T-cell (primary cell): ENCODE results near the gene CDK2AP2. TPM values are rescaled to one million over a fixed set of nuclear protein-coding genes. Genes with fewer than 3 reads are reported as not detected.
"Not testable (repeated sequence)": the region's sequence is repeated elsewhere in the genome, so short reads cannot be mapped to it uniquely, and the experiment has no call there.

ENCODE experiments used
- ATAC-seq, 4 experiments: fragments of 200-7000 bp in 3 of 4; fragments of 150-1000 bp in 1 of 4; cut with Tn5 transposase; replicated peaks in 1 of 4; 1 replicate in 3 of 4; 2 replicates in 1 of 4; pipeline ENCODE4 v1.10.0; 2021; ENCODE audit warnings: moderate library complexity in 3 of 4, mild to moderate bottlenecking in 2 of 4, moderate number of reproducible peaks in 1 of 4
- CTCF ChIA-PET, 2 donors: fragments of 300-600 bp; sonication (Branson Sonifier 250); formaldehyde crosslinking; loops; one replicate each; lab custom pipeline; 2022; ENCODE audit warnings: antibody characterized with exemption in 2 of 2; lab: Charles Lee
- POLR2A ChIA-PET, 2 donors: fragments of 300-600 bp; sonication (Branson Sonifier 250); formaldehyde crosslinking; loops; one replicate each; lab custom pipeline; 2022; ENCODE audit warnings: antibody characterized with exemption in 2 of 2; lab: Charles Lee
- DNase-seq, 35 experiments: peaks; one replicate each; pipeline versions ENCODE4 v3.0.0 to v3.0.0-alpha.2; 2013 to 2023
- H3K27ac ChIP-seq: one replicate; pipeline ENCODE4 v1.5.1; 2013; ENCODE audit warnings: low read length
- H3K27me3 ChIP-seq, 2 experiments: replicated peaks in 1 of 2; 1 replicate in 1 of 2; 2 replicates in 1 of 2; pipeline versions ENCODE4 v1.6.1 to v1.7.0; 2013; ENCODE audit warnings: low read length in 1 of 2, mixed read lengths in 1 of 2; ENCODE audit not compliant: control insufficient read depth in 2 of 2, insufficient read depth in 2 of 2; ENCODE audit errors: extremely low read depth in 1 of 2
- H3K36me3 ChIP-seq, 2 donors: 1 replicate in 1 of 2; 2 replicates in 1 of 2; pipeline versions ENCODE4 v1.6.1 to v1.7.0; 2013; ENCODE audit warnings: low read length in 1 of 2; ENCODE audit not compliant: control insufficient read depth in 2 of 2, insufficient read depth in 1 of 2; ENCODE audit errors: extremely low read depth in 1 of 2
- H3K4me1 ChIP-seq, 2 experiments: 1 replicate in 1 of 2; 2 replicates in 1 of 2; pipeline versions ENCODE4 v1.6.1 to v1.7.0; 2013; ENCODE audit warnings: low read length in 2 of 2, mixed read lengths in 1 of 2; ENCODE audit not compliant: insufficient read depth in 2 of 2, control insufficient read depth in 1 of 2; ENCODE audit errors: extremely low read depth in 1 of 2
- H3K4me3 ChIP-seq, 2 donors: 1 replicate in 1 of 2; 2 replicates in 1 of 2; pipeline versions ENCODE4 v1.5.1 to v1.7.0; 2013; ENCODE audit warnings: mild to moderate bottlenecking in 2 of 2, low read length in 1 of 2, moderate library complexity in 1 of 2; ENCODE audit not compliant: control insufficient read depth in 1 of 2; ENCODE audit errors: extremely low read depth in 1 of 2
- H3K9me3 ChIP-seq: 2 replicates; pipeline ENCODE4 v1.7.0; 2013
- H3K27ac Mint-ChIP-seq, 2 donors: one replicate each; pipeline ENCODE4 v1.8.0; 2020 to 2021; ENCODE audit warnings: mild to moderate bottlenecking in 2 of 2, mixed read lengths in 2 of 2
- H3K27me3 Mint-ChIP-seq, 2 donors: one replicate each; pipeline ENCODE4 v1.8.0; 2021 to 2022; ENCODE audit warnings: mixed read lengths in 2 of 2
- H3K36me3 Mint-ChIP-seq: one replicate; pipeline ENCODE4 v1.8.0; 2021; ENCODE audit warnings: mixed read lengths
- H3K4me1 Mint-ChIP-seq, 3 donors: one replicate each; pipeline ENCODE4 v1.8.0; 2020 to 2022; ENCODE audit warnings: mixed read lengths in 3 of 3, mild to moderate bottlenecking in 1 of 3
- H3K4me3 Mint-ChIP-seq, 3 donors: one replicate each; pipeline ENCODE4 v1.8.0; 2020 to 2022; ENCODE audit warnings: mild to moderate bottlenecking in 3 of 3, mixed read lengths in 3 of 3, moderate library complexity in 3 of 3
- H3K9me3 Mint-ChIP-seq, 3 donors: one replicate each; pipeline ENCODE4 v1.8.0; 2020 to 2022; ENCODE audit warnings: mixed read lengths in 3 of 3
- WGBS: methylation state at CpG from one replicate; pipeline ENCODE4 v1.1.5; 2013; ENCODE audit warnings: missing lambda C conversion rate; ENCODE audit not compliant: insufficient coverage; 5-methylcytosine and 5-hydroxymethylcytosine counted together
- total RNA-seq, 35 experiments: library from RNA in 6 of 35; stranded (reverse) in 6 of 35; fragments of 120-200 nt in 1 of 35; gene quantifications; one replicate each; pipeline versions ENCODE4 v1.2.1 to v1.2.4 and lab custom pipeline; 2013 to 2026

Gene CDK2AP2
- total RNA-seq, 5 donors from 2014 or later (not counting 1 experiment from before 2014, with no cell fraction given) = 31.0 to 90.8 (median 79.9) TPM

DNA sequence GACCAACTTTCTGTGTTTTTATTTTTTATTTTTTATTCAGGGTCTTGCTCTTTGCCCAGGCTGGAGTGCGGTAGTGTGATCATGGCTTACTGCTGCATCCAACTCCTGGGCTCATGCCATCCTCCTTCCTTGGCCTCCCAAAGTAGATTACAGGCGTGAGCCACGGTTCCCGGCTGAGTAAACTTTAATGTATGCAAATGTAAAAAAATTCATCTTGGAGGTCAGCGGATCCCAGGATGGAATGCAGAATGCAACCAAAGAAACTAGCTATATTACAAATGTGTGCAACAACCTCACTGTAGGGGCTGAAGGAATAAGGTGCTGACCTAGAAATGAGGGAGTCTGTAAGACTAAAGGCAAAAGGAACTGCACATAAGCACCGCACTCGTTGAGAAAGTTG is 6.2 kb upstream of the CDK2AP2 start:
- H3K4me3 ChIP-seq = no peak overlapping the region
- Mint-ChIP-seq H3K27ac (no peak overlapping the region), H3K4me3 (no peak overlapping the region), H3K4me1 (peaks cover 1 to 4% (median 4%) of the 10 kb centered on the region in 3 donors), H3K27me3 (peaks cover 3 to 16% of the 10 kb centered on the region in 2 donors), H3K9me3 (no peaks in the 10 kb centered on the region), H3K36me3 (no peaks in the 10 kb centered on the region)
- WGBS = no CpG with 5 or more reads among the region's 7 CpGs
- ChIA-PET POLR2A (interaction anchor here in 1 of 2 donors (0.7 kb wide), 1 partner anchor 10 kb away, joined by 3 read pairs; no protein-coding TSS in a partner anchor), CTCF (interaction anchor here in 1 of 2 donors (0.6 kb wide), 1 partner anchor 319 kb away, joined by 4 read pairs; no protein-coding TSS in a partner anchor)
- H3K4me1 ChIP-seq = peaks cover 0 to 2% of the 10 kb centered on the region in 2 experiments
- no peak for ATAC-seq
- no peaks in the 10 kb centered on the region for H3K9me3 ChIP-seq
- peaks cover 0 to 37% of the 10 kb centered on the region in 2 experiments for H3K27me3 ChIP-seq
- H3K36me3 ChIP-seq = no peaks in the 10 kb centered on the region
- no peak for DNase-seq
- H3K27ac ChIP-seq = no peak overlapping the region

DNA sequence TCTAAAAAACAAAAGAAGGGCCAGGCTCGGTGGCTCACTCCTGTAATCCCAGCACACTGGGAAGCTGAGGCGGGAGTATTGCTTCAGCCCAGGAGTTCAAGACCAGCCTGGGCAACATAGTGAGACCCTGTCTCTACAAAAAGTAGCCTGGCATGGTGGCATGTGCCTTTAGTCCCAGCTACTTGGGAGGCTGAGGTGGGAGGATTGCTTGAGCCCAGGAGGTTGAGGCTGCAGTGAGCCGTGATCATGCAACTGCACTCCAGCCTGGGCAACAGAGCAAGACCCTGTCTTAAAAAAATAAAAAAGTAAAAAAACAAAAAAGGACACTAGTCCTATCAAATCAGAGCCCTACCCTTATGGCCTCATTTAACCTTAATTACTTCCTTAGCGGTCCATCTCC is 3.6 kb upstream of the CDK2AP2 start:
- H3K9me3 Mint-ChIP-seq, POLR2A ChIA-PET, H3K27ac Mint-ChIP-seq, H3K27ac ChIP-seq, H3K4me3 ChIP-seq, DNase-seq, H3K36me3 Mint-ChIP-seq, H3K4me3 Mint-ChIP-seq, H3K9me3 ChIP-seq, ATAC-seq, H3K36me3 ChIP-seq: not testable (repeated sequence)
- Histone ChIP-seq H3K27me3 (peaks cover 0 to 28% of the 10 kb centered on the region in 2 experiments), H3K4me1 (peaks cover 2 to 22% of the 10 kb centered on the region in 2 experiments)
- WGBS = 83% methylated on average over 2 of the region's 4 CpGs
- H3K27me3 Mint-ChIP-seq = peaks cover 0 to 16% of the 10 kb centered on the region in 2 donors
- CTCF ChIA-PET = interaction anchor here in 1 of 2 donors (0.6 kb wide), 1 partner anchor 1778 kb away, joined by 5 read pairs; no protein-coding TSS in a partner anchor
- H3K4me1 Mint-ChIP-seq = peaks cover 16 to 22% (median 19%) of the 10 kb centered on the region in 3 donors

DNA sequence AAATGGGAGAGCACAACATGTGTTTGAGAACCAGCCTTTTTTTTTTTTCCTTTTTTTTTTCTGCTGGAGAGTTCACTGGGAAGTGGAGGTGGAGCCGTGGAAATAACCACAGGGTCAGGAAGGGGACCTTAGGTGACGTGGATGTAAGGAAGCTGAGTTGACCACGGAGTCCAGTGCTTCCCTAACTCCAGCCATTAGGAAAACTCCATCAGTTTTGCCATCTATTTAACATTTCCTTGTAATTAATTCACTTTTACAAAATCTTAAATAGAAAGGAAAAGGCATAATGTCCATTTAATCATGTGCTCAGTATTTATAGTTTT is 2.0 kb upstream of the CDK2AP2 start:
- no peak overlapping the region for H3K27ac Mint-ChIP-seq
- Histone ChIP-seq H3K27me3 (peaks cover 0 to 17% of the 10 kb centered on the region in 2 experiments), H3K4me1 (peaks cover 10 to 36% of the 10 kb centered on the region in 2 experiments), H3K27ac (no peak overlapping the region), H3K4me3 (no peak overlapping the region), H3K36me3 (peaks cover 0 to 9% of the 10 kb centered on the region in 2 donors), H3K9me3 (no peaks in the 10 kb centered on the region)
- peak overlapping the region in 1 of 3 donors; percentile 94 for H3K4me3 Mint-ChIP-seq
- ATAC-seq = no peak
- peaks cover 28 to 34% (median 32%) of the 10 kb centered on the region in 3 donors for H3K4me1 Mint-ChIP-seq
- H3K9me3 Mint-ChIP-seq = no peaks in the 10 kb centered on the region
- no CpG with 5 or more reads among the region's 3 CpGs for WGBS
- H3K36me3 Mint-ChIP-seq = peaks cover 3% of the 10 kb centered on the region
- DNase-seq = no peak
- ChIA-PET CTCF (interaction anchor here in 1 of 2 donors (0.7 kb wide), 1 partner anchor 118 kb away, joined by 3 read pairs; the partner anchor contains the start of gene RAD9A), POLR2A (no interaction called here)
- H3K27me3 Mint-ChIP-seq = peaks cover 0 to 14% of the 10 kb centered on the region in 2 donors

DNA sequence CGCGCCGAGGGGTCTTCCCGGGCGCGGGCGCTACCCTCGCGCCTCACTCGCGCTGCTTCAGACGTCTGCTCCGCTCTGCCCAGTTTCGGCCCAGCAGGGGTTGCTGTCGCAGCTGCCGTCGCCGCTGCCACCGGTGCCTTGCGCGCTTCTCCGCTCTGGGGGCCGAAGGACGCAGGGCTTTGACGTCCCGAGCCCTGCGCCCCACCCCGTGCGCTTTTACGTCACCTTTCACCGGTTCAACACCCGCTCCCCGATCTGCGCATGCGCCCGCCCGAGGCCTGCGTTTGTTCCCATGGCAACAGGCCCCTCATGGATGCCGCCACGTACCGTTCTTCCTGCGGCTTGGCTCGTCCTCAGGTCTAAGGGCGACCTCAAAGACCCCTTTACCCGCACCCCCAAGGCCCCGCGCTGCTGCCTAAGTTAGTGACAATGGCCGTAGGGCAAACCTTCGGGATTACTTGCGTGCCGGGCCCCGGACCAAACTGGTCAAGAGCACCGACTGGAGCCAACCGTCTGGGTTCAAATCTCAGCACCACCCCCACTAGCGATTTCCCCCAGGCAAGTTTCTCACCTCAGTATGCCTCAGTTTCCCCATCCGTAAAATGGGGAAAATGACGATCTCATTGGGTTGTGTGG is 642 bp upstream of the CDK2AP2 start:
- peak; percentile 95 to 100 (median 99) for DNase-seq
- Histone ChIP-seq H3K4me3 (peak overlapping the region; percentile 76 to 77), H3K4me1 (peaks cover 10 to 44% of the 10 kb centered on the region in 2 experiments), H3K27me3 (peaks cover 0 to 15% of the 10 kb centered on the region in 2 experiments), H3K27ac (peak overlapping the region; percentile 92), H3K36me3 (peaks cover 0 to 9% of the 10 kb centered on the region in 2 donors), H3K9me3 (no peaks in the 10 kb centered on the region)
- peak overlapping the region; percentile 84 to 94 (median 87) for H3K4me3 Mint-ChIP-seq
- CTCF ChIA-PET = interaction anchor here in 1 of 2 donors (1.5 kb wide), 1 partner anchor 157 kb away, joined by 4 read pairs; no protein-coding TSS in a partner anchor
- WGBS = under 1% methylated on average over 52 of the region's 57 CpGs
- peaks cover 3% of the 10 kb centered on the region for H3K36me3 Mint-ChIP-seq
- peak; percentile 51 to 53 (median 52) for ATAC-seq
- H3K27ac Mint-ChIP-seq = peak overlapping the region; percentile 90 to 95
- POLR2A ChIA-PET = interaction anchor here in 1 of 2 donors (0.6 kb wide), 1 partner anchor 47 kb away, joined by 3 read pairs; no protein-coding TSS in a partner anchor
- H3K27me3 Mint-ChIP-seq = peaks cover 0 to 6% of the 10 kb centered on the region in 2 donors
- H3K9me3 Mint-ChIP-seq = no peaks in the 10 kb centered on the region
- H3K4me1 Mint-ChIP-seq = peaks cover 28 to 39% (median 33%) of the 10 kb centered on the region in 3 donors

DNA sequence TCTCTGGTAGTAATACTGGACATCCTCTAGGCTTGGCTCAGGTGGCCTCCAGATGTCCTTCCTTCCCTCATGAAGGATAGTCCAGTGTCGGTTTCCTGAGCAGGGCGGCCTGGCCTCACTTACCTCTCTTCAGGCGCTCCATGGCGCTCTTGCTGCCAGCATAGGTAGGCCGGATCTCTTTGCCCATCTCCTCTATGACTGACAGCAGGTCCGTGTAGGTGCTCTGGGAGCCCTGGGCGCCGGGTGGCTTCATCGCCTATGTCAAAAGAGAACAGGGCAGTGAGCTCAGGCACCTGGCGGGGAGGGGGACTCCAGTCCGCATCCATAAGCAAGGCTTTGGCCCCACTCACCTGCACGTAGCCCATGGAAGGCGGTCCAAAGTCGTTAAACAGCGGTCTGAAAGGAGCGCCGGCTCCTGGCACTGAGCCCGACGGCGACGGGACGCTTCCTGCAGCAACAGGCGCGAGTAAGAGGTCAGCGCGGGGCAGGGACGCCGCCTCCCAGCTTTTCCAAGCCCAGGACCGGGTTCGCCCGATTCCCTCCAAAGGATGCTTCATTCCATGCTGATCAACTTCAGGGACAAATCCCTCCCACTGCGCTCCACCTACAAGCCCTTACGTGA is 609 bp downstream of the CDK2AP2 start:
- Histone ChIP-seq H3K4me1 (peaks cover 10 to 55% of the 10 kb centered on the region in 2 experiments), H3K9me3 (no peaks in the 10 kb centered on the region), H3K4me3 (peak overlapping the region; percentile 76 to 77), H3K27me3 (peaks cover 0 to 11% of the 10 kb centered on the region in 2 experiments), H3K27ac (peak overlapping the region; percentile 92), H3K36me3 (peaks cover 0 to 17% of the 10 kb centered on the region in 2 donors)
- H3K4me3 Mint-ChIP-seq = peak overlapping the region; percentile 84 to 94 (median 87)
- peak overlapping the region; percentile 94 to 95 for H3K27ac Mint-ChIP-seq
- no peaks in the 10 kb centered on the region for H3K9me3 Mint-ChIP-seq
- DNase-seq (peak in 5 of 35 experiments; percentile 15 to 26 (median 19)), ATAC-seq (no peak)
- ChIA-PET CTCF (interaction anchor here in 1 of 2 donors (1.5 kb wide), 1 partner anchor 156 kb away, joined by 4 read pairs; no protein-coding TSS in a partner anchor), POLR2A (no interaction called here)
- WGBS = 13% methylated on average over 31 of the region's 33 CpGs
- H3K36me3 Mint-ChIP-seq = peaks cover 7% of the 10 kb centered on the region
- H3K27me3 Mint-ChIP-seq = peaks cover 0 to 6% of the 10 kb centered on the region in 2 donors
- H3K4me1 Mint-ChIP-seq = peaks cover 37 to 48% (median 44%) of the 10 kb centered on the region in 3 donors
